PFSK-1 (cell line): ENCODE measurements around the gene USP9X.

Experiments used
- FOXP2 ChIP-seq: optimal IDR thresholded peaks from 2 replicates; pipeline ENCODE3; 2011; ENCODE audit warnings: borderline replicate concordance, control low read depth, inconsistent platforms; ENCODE audit not compliant: insufficient read depth; ENCODE audit errors: extremely low read length, extremely low read depth
- POLR2AphosphoS5 ChIP-seq: IDR thresholded peaks from 2 replicates; pipeline ENCODE4 v1.6.1; 2012; ENCODE audit warnings: low read depth, mild to moderate bottlenecking, control low read depth, low read length, moderate library complexity
- SIN3A ChIP-seq: IDR thresholded peaks from 2 replicates; pipeline ENCODE4 v1.6.1; 2012; ENCODE audit warnings: mild to moderate bottlenecking, low read length, moderate library complexity, borderline replicate concordance; ENCODE audit not compliant: insufficient read depth
- TAF1 ChIP-seq: IDR thresholded peaks from 2 replicates; pipeline ENCODE4 v1.6.1; 2012; ENCODE audit warnings: low read length, control low read depth, borderline replicate concordance; ENCODE audit not compliant: insufficient read depth
- TF ChIP-seq, protein P1 (sequence below), 2 experiments: IDR thresholded peaks; 2 replicates each; pipeline versions ENCODE4 v1.6.1 to v1.8.0; 2011 to 2012; ENCODE audit warnings: low read depth in 2 of 2, low read length in 2 of 2, control low read depth in 1 of 2, inconsistent platforms in 1 of 2, mild to moderate bottlenecking in 1 of 2, moderate library complexity in 1 of 2; ENCODE audit not compliant: insufficient read depth in 1 of 2

The USP9X gene

DNA sequence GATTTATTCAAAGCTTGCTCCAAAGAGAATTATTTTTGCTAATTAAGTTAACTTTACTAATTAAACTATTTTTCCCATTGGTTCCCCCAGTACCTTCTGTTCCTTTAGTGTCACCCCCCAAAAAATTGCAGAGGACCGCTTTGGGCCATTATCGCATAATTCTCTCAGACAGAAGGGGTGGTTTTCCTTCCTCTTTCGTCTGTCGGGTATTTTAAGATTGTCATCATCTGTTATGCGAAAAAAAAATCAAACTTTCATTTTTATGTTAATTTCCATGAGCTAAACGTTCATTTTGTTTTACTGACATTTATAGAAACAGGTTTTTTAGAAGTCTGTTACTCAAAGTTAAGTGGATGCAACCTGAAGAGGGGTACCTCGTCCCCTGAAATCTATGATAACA lies 172.6 kb downstream of the USP9X start:
- TF ChIP-seq FOXP2 (no peak), POLR2AphosphoS5 (no peak), SIN3A (no peak), TAF1 (no peak)
- TF ChIP-seq, protein P1, sequence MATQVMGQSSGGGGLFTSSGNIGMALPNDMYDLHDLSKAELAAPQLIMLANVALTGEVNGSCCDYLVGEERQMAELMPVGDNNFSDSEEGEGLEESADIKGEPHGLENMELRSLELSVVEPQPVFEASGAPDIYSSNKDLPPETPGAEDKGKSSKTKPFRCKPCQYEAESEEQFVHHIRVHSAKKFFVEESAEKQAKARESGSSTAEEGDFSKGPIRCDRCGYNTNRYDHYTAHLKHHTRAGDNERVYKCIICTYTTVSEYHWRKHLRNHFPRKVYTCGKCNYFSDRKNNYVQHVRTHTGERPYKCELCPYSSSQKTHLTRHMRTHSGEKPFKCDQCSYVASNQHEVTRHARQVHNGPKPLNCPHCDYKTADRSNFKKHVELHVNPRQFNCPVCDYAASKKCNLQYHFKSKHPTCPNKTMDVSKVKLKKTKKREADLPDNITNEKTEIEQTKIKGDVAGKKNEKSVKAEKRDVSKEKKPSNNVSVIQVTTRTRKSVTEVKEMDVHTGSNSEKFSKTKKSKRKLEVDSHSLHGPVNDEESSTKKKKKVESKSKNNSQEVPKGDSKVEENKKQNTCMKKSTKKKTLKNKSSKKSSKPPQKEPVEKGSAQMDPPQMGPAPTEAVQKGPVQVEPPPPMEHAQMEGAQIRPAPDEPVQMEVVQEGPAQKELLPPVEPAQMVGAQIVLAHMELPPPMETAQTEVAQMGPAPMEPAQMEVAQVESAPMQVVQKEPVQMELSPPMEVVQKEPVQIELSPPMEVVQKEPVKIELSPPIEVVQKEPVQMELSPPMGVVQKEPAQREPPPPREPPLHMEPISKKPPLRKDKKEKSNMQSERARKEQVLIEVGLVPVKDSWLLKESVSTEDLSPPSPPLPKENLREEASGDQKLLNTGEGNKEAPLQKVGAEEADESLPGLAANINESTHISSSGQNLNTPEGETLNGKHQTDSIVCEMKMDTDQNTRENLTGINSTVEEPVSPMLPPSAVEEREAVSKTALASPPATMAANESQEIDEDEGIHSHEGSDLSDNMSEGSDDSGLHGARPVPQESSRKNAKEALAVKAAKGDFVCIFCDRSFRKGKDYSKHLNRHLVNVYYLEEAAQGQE (IDR thresholded peaks at IDR 0.05; ENCODE audit: insufficient read depth in 1 of 2, low read depth in 2 of 2, low read length in 2 of 2) = no peak

DNA sequence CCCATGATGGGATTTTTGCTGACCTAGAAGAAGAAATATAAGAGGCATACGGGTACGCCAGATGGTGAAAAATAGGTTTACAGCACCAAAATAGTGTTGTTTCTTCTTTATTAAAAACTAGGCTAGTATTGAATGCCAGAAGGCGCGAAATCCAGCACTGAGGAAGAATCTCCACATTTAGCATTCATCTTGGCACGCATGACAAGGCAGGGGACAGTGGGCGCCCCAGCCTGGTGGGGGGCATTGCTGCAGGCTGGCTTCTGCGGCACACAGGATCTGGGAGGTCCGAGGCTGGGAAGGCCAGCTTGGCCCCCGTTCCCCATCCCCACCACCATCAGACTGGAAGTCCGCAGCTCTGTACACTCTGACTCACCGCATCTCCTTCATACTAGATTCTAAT lies 173.0 kb downstream of the USP9X start:
- TF ChIP-seq TAF1 (no peak), FOXP2 (no peak), SIN3A (no peak), POLR2AphosphoS5 (no peak)
- TF ChIP-seq, protein P1 (IDR thresholded peaks at IDR 0.05; ENCODE audit: insufficient read depth in 1 of 2, low read depth in 2 of 2, low read length in 2 of 2) = no peak

DNA sequence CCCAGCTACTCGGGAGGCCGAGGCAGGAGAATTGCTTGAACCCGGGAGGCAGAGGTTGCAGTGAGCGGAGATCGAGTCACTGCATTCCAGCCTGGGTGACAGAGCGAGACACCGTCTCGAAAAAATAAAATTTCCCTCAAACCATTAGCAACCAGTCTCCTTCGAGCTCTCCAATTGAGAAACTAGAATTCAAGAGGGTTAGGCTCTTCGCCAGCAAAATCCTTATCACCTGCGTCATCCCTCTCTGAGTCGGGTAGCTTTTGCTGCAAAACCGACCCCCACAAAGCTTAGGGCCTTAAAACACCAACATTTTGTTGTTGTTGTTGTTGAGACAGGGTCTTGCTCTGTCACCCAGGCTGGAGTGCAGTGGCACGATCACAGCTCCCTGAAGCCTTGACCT lies 173.6 kb downstream of the USP9X start:
- TF ChIP-seq SIN3A = no peak

DNA sequence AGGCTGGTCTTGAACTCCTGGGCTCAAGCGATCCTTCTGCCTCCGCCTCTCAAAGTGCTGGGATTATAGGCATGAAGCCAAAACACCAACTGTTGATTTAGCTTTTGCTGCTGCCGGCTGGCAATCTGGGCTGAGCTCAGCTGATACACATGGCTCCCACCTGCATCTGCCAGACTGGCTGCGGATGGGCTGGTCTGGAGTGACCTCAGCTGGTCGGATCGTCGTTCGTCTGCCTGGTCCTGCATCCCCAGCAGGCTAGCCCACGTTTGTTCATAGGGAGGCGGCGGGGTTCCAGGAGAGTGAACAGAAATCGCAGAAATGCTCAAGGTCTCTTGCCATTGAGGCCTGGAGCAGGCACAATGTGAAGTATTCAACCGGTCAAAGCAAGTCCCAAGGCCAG lies 174.3 kb downstream of the USP9X start:
- TF ChIP-seq SIN3A (no peak), TAF1 (no peak), POLR2AphosphoS5 (no peak), FOXP2 (no peak)
- TF ChIP-seq, protein P1 (IDR thresholded peaks at IDR 0.05; ENCODE audit: insufficient read depth in 1 of 2, low read depth in 2 of 2, low read length in 2 of 2) = no peak

DNA sequence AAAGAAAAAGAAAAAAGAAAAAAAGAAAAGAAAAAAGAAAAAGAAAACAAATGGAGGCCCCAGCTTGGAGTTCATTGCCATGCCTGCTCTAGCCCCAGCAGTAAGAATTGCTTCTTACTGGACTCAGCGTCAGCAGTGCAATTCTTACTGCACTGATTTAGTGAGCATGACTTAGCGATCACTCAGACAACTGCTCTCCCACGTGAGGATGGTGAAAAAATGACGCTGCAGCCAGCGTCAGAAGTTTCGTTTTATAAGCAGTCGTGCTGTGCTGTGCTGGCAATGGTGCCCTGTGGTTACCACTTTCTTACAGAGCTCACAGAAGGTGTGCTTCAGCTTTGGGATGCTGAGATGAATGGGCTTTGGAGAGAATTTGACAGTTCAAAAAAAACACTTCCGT lies 180.4 kb downstream of the USP9X start:
- TF ChIP-seq FOXP2 = no peak
- no peak for TF ChIP-seq SIN3A
- TF ChIP-seq, protein P1 (IDR thresholded peaks at IDR 0.05; ENCODE audit: insufficient read depth in 1 of 2, low read depth in 2 of 2, low read length in 2 of 2) = no peak
- no peak for TF ChIP-seq POLR2AphosphoS5
- no peak for TF ChIP-seq TAF1
